GM11168 (cell line): ENCODE measurements around the gene B4GALT1.

Source experiments
- in situ Hi-C: fragments of 300-500 bp; cut with MboI; formaldehyde crosslinking; loops from one replicate; pipeline ENCODE4 v1.12.0; 2022; ENCODE audit warnings: low sequenced_read_pairs; ENCODE audit not compliant: unreplicated experiment

Gene B4GALT1

DNA sequence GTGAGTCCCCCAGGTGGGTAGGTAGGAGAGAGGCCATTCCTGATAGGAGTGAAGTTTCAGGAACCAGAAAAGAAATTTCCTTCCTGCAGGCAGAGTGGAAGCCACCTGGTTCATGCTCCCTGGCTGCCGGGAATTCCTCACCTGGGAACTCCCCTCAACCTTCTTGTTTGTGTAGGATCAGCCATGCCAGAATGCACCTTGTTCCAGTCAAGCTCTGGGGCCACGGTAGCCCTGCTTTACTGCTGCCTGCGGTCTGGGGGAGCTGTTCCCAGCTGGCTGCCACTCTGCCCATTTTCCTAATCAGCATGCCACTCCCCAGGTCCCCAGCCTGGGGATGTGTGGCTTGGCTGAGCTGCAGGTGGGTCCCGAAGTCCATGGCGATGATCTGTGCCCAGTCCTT is 18.7 kb upstream of the B4GALT1 start:
- in situ Hi-C loops = no loop called here

DNA sequence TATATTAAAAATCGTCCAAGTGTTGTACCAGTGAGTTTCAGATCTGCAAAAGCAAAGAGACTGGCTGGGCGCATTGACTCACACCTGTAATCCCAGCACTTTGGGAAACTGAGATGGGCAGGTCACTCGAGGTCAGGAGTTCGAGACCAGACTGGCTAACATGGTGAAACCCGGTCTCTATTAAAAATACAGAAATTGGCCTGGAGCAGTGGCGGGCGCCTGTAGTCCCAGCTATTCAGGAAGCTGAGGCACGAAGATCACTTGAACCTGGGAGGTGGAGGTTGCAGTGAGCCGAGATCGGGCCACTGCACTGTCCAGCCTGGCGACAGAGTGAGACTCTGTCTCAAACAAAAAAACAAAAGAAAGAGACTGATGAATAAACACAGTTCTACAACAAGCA is 18.3 kb upstream of the B4GALT1 start:
- in situ Hi-C loops = no loop called here

DNA sequence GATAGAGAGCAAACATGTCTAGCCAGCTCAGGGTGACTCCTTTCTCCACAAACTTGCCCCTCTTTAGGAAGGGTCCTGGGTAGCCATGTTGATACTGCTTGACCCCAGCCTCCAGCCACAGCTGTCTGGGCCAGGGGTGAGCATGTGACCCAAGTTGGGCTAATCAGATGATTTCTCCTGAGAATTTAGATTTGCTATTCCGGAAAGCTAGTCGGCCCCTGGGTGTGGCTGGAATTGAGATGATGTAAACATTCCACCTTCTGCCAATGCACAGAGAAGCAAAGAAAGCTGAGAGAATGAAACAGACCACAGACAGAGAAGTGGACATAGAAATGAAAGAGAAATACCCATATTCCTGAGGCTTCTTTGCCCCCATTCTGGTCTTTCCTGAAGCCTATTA is 17.8 kb upstream of the B4GALT1 start:
- in situ Hi-C loops = no loop called here

DNA sequence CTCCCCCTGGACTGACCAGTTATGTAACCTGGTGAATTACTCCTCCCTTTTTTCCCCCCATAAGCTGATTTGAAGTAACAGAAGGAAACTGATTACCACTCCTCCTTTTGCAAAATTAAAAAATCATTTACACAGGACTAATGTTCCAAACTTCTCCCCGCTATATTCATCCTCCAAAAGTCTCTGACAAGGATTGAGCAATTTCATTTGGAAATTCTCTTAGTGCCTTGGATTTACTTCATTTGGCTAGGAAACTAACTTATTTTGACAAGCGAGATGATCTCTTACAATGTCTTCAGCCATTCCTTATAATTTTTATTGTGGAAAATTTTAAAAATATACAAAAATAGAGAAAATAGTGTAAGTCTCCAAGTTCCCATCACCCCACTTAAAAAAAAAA is 15.4 kb upstream of the B4GALT1 start:
- in situ Hi-C loops = no loop called here

DNA sequence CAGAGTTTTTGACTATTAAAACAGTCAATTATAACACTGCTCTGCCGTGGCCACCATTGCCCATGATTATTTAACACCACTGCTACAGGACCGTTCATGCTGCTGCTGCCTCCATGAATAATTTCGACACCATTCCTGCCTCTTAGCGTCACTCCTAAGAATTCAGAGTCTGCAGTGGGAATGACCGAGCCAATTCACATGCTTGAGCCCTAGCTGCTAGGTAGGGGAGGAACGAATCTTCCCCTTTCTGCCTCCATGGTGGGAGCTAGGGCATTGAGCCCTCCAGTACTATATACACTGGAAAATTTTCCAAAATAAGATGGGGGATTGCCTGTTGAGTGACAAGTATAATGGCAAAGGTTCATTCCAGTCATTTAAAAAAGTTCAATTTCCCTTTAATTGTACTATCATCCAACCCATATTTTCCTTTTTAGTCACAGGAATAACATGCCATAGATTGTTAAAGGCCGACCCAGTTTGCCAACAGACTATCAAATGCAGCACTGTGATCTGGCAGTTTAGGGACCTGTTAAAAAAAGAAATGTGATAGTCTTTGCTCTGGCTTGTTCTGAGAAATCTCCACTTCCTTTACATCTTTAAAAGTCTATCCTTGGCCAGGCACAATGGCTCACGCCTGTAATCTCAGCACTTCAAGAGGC is 13.5 kb upstream of the B4GALT1 start:
- in situ Hi-C loops = no loop called here

DNA sequence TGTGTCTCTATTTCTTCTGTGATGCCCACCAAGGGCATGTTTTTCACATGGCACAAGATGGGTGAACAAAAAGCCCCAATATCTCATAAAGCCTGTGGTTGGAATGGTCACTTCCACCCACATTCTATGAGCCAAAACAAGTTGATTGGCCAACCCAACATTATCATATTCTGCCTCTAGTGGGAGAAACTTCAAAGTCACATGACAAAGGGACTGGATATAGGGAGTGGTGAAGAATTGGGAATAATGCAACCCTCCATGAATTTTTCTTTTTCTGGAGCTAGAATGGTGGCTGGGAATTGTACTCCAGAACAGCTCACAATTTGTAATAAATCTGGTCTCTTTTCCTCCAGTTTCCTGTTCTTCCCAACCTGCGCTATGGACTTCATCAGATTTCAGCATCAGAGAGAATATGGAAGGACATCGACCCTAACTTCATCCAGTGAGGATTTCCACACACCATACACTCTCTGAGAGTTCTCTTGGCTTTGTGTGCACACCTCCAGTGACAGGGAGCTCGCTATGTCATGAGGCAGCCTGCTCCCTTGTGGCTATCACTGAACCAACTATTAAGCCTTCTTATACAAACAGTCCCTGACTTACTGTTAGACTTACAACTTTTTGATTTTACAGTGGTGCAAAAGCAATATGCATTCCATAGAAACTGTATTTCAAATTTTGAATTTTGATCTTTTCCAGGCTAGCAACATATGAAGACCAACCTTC is 12.0 kb upstream of the B4GALT1 start:
- in situ Hi-C loops = no loop called here

DNA sequence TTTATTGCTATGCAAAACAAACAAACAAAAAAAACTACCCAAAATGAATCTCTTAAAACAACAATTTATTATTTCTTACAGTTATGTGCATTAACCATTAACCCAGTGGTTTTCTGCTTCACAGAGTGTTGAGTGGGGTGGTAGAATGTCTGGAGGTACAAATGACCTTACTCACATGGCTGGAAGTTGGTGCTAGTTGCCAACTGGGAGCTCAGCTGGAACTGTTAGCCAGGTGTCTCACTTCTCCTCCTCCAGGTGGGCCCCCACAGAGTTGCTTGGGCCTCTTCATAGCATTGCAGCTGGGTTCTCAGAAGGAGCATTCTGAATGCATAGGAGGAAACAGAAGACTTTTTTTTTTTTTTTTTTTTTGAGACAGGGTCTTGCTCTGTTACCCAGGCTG is 10.5 kb upstream of the B4GALT1 start:
- in situ Hi-C loops = no loop called here

DNA sequence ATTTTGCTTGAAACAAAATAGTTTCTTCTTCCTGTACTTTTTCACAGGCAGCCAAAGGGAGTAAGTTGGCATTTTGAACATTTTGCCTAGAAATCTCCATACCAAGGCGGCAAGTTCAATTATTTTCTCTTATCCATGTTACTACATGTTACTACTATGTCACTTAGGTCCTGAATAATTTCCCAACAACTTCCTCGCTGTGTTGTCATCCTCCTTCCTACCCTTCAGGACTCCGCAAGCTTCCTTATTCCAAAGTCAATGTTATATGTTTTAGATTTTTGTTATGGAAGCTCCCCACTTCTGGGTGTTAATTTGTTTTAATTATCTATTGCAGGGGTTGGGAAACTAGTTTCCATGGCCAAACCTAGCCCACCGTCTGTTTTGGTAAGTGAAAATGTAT is 9.9 kb upstream of the B4GALT1 start:
- in situ Hi-C loops = no loop called here

DNA sequence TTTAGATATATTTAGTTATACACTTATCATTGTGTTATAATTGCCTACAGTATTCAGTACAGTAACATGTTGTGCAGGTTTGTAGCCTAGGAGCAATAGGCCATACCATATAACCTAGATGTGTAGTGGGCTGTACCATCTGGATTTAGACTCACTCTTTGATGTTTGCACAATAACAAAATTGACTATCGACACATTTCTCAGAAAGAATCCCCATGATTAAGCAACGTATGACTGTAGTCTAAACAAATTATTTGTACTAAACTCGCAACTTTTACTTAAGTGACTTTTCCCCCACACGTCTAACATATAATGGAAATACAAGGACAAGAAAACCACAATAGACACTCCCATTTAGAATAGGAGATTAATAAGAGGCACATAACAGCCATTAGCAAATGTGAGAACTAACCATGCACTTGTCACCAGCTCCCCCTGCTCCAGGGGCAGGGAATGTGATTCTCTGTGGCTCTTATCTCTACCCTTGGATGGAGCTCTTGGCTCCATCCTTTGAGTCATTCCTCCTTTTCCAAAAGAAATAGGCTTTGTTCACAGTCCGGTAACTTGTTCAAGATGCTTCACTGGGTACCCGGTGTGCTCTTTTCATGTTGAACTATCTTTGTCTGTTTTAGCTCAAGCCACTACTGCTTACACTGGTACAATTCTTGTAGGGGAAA is 8.7 kb upstream of the B4GALT1 start:
- in situ Hi-C loops = no loop called here

DNA sequence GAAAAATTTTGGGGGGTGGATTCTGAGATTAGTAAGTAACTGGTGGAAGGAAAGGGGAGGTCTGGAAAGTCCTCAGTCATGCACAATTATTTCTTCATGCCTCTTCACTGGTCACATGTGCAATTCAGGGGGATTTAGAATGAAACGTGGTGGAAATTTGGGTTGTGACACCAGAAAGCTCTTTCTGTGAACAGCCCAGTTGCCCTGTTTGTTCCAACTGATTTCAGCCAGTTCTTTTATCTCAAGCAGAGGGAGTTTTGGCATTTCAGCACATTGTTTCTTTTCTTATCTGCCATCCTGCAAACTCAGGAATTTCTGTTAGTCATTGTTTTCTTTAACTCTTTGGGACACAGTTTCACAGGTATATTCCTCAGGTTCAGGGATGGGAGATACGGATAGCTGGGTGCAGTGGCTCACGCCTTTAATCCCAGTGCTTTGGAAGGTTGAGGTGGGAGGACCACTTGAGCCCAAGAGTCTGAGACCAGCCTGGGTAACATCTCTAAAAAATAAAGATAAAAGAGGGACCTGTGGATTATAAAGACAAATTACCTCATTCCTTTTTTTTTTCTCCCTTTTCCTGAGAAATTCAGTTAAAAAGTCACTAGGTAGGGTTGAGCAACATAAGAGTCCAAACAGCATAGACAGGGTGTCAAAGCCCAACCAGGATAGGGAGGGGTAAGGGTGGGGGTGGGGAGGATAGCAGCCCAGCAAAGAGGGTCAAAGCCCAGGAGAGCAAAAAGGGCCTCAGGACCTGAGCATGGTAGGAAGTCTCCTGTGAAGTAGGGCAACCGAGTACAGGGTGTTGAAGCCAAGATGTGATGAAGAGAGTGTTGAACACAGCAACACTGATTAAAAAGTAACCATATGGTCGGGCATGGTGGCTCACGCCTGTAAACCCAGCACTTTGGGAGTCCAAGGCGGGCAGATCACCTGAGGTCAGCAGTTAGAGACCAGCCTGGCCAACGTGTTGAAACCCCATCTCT is 5.4 kb upstream of the B4GALT1 start:
- in situ Hi-C loops = no loop called here

DNA sequence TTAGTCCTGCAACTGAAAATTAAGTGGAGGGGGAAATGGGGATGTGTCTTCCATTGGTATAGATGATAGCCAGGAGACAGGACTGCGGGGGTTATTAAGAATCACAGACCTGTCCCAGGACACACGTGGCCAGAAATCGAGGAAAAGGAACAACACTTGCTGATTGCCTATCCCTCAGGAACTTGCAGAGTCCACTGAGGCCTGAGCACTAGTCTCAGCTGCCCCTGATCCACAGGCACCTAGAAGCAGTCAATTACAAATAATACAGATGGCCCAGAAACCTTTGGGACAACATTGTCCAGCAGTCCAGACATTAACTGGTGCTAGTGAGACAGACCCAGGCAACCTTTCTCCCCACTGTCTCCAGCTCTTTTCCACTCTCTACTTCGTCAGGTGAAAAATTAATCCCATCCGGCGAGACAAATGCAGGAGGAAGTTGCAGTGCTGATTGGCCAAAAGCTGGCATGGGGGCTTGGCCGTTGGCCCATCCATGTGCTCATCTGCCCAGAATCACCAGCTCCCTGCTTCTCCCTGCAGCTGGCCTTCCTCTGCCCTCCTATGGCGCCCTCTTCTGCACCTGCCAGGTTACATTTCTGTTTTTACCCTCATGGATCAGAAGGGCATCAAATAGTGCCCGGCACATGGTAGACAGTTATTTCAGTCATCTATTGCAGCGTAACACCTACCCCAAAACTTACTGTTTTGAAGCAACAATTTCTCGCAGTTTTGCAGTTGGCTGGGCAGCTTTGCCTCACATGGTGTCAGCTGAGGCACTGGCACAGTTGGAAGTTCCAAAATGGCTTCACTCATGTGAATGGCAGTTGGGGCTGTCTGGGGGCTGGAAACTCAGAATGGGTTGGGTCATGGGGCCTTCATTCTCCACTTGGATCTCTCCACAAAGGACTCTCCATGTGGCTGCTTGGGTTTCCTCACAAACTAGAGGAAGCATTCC is 3.6 kb upstream of the B4GALT1 start:
- in situ Hi-C loops = no loop called here

DNA sequence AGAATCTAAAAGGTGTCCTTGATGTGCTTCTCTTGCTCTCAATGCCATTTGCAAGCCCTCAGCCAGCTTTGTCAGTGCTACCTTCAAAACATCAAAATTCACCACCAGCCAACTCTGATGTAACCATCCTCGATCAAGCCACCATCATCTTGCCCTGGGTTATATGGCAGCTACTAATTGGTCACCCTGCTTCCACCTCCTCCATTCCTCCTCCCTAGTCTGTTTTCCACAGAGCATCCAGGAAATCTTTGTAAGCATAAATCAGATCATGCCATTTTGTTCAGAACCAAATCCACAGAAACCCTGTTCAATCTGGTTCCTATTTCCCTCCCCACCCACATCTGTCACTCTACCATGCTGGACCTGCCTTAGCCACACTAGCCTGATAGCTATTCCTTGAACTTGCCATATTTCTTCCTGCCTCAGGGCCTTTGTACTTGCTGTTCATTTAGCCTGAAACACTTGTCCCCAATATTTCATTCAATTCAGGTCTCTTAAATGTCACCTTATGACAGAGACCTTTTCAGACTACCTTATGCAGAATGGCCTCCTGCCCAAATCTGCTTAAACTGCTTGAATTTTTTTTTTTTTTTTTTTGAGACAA is 1.9 kb upstream of the B4GALT1 start:
- in situ Hi-C loops = loop anchor here (5.0 kb wide), 1 partner anchor 92 kb away; the partner anchor contains the start of gene SMU1

DNA sequence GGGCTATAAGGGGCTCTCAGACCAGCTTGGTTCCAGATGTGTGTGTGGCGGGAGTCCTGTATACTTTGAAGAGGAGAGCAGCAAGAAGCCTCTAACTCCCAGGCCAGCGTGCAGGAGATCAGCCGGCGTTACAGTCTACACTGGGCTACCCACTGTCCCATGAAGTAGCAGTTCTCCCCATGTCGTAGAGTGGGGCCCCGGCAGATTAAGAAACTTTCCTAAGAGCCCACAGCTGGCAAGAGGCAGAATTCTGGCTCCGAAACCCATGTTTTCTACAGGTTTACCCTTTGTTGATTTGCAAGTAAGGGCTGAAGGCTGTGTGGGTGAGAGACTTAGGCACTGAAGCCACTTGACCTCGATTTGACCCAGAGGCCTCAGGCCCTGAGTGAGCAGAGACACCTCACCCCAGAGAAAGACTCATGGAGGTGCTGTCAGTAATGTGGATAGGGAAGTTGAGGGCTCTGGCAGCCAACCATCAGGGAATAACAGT is 881 bp upstream of the B4GALT1 start:
- in situ Hi-C loops = loop anchor here (5.0 kb wide), 1 partner anchor 91 kb away; the partner anchor contains the start of gene SMU1

DNA sequence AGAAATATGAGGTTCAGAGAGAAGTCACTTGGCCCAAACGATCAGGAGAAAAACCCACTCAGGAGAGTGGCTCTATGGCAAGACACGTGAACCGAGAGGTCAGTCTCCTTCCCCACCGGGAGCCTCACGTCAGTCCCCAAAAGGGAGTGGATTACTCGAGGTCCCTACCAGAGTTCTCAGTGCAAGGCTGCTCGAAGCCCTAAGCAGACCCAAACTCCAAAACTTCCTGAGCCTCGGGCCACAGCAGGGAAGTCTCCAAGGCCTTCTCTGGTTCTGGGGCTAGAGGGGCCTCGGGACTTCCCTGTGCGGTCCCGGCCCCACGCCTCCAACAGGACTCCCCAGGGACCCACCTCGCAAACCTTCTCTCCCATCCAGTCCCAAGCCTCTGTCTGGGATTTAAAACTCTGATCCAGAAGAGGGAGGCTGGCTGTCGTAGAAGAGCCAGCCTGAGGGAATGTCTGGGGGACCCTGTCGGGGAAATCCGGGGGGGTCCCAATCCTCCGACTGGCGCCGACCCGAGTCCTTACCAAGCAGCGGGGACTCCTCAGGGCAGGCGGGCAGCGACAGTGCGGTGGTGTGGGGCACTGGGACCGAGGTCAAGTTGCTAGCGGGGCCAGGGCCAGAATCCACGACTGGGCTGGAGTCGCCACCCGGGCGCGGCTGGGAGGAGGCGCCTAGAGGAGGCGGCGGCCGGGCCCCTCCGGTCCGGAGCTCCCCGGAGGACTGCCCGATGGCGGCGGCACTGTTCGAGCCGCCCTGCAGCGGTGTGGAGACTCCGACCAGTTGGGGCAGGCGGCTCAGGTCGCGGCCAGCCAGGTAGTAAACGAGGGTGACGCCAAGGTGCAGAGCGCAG is 679 bp downstream of the B4GALT1 start:
- in situ Hi-C loops = loop anchor here (5.0 kb wide), 1 partner anchor 89 kb away; the partner anchor contains the start of gene SMU1

DNA sequence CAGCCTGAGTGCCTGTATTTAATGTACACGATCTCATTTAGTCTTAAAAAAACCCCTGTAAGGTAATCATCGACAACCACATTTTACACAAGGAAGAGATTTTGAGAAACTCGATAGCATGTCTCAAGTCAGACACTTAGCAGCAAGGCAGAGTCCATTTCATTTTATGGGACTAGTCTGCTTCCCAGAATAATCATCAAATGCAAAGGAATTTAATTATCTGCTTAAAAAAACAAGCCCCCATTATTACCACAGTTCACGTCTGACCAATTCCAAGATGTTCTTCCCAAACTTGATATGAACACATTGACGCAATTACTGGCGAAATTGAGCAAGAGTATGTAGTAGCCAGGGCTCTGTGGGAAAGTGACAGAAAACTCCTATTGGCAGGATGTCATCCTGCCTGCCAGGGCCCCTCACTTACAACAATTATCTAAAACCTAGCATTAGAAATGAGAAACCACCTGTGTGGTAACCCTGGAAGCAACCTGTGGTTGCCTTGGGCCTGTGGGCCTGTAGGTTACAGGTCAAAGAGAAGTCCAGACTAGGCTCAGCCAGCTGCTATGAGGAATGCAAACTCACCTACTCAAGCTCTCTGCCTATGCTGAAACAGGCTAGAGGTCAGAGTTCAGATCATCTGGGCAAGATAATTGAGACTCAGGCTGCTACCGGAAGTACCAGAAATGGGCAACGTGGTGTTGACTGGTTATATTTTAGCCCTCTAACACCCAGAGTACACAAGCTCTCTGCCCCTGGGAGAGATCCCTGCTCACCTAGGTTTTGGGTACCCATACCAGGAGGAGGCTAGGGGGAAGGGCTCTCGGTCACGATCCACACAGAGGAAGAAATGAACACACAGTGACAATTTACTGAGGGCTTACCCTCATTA is 1.6 kb downstream of the B4GALT1 start:
- in situ Hi-C loops = loop anchor here (5.0 kb wide), 1 partner anchor 88 kb away; the partner anchor contains the start of gene SMU1

DNA sequence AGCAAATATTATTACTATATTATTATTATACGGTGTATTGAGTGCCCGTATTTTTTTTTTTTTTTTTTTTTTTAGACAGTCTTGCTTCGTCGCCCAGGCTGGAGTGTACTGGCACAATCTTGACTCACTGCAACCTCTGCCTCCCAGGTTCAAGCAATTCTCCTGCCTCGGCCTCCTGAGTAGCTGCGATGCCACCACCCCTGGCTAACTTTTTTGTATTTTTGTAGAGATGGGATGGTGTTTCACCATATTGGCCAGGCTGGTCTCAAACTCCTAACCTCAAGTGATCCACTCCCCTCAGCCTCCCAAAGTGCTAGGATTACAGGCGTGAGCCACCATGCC is 2.2 kb downstream of the B4GALT1 start:
- in situ Hi-C loops = loop anchor here (5.0 kb wide), 1 partner anchor 88 kb away; the partner anchor contains the start of gene SMU1
